Aorta (tissue), 5 donors: ENCODE data around the gene IQSEC3. TPM values are rescaled to one million over a fixed set of nuclear protein-coding genes. Genes with fewer than 3 reads are reported as not detected.
A peak's percentile ranks its signal among the peaks of the same experiment; 100 is the strongest.
"Not testable (repeated sequence)": the region's sequence is repeated elsewhere in the genome, so short reads cannot be mapped to it uniquely, and the experiment has no call there.

Experiments
- ATAC-seq: fragments of 200-7000 bp; cut with Tn5 transposase; one replicate; pipeline ENCODE4 v1.9.1; 2022; ENCODE audit warnings: moderate library complexity; ENCODE audit not compliant: low FRiP score
- DNase-seq, 2 donors: peaks; one replicate each; pipeline ENCODE4 v3.0.0-alpha.2; 2020
- H3K27ac ChIP-seq, 2 donors: one replicate each; pipeline ENCODE4 v1.5.1; 2013; ENCODE audit warnings: low read length in 2 of 2, mild to moderate bottlenecking in 2 of 2, moderate library complexity in 2 of 2, control low read depth in 1 of 2, inconsistent platforms in 1 of 2, low read depth in 1 of 2
- H3K27me3 ChIP-seq, 2 donors: one replicate each; pipeline ENCODE4 v1.6.1; 2013; ENCODE audit warnings: control low read depth in 1 of 2, low read length in 1 of 2, mild to moderate bottlenecking in 1 of 2, moderate library complexity in 1 of 2; ENCODE audit not compliant: insufficient read depth in 2 of 2, control insufficient read depth in 1 of 2
- H3K36me3 ChIP-seq, 2 donors: one replicate each; pipeline ENCODE4 v1.6.1; 2013; ENCODE audit warnings: control low read depth in 1 of 2, low read length in 1 of 2, mild to moderate bottlenecking in 1 of 2; ENCODE audit not compliant: insufficient read depth in 2 of 2, control insufficient read depth in 1 of 2
- H3K4me1 ChIP-seq, 2 donors: one replicate each; pipeline ENCODE4 v1.6.1; 2013; ENCODE audit warnings: low read length in 2 of 2, control low read depth in 1 of 2, mild to moderate bottlenecking in 1 of 2, moderate library complexity in 1 of 2; ENCODE audit not compliant: insufficient read depth in 2 of 2, control insufficient read depth in 1 of 2
- H3K4me3 ChIP-seq, 2 donors: one replicate each; pipeline ENCODE4 v1.5.1; 2013; ENCODE audit warnings: low read length in 2 of 2, control low read depth in 1 of 2, mild to moderate bottlenecking in 1 of 2
- H3K9me3 ChIP-seq: one replicate; pipeline ENCODE4 v1.6.1; 2013; ENCODE audit warnings: mild to moderate bottlenecking, low read length; ENCODE audit not compliant: control insufficient read depth
- WGBS, 2 donors: extraction: QIAGEN DNeasy Blood & Tissue Kit; methylation state at CpG; one replicate each; pipeline ENCODE4 v1.1.7; 2013; 5-methylcytosine and 5-hydroxymethylcytosine counted together
- intact Hi-C, 2 donors: fragments of 100-400 bp; cut with DNase I; formaldehyde crosslinking; loops; one replicate each; pipeline versions ENCODE4 v1.14.2 to v1.15.0; 2022
- polyA plus RNA-seq, 2 donors: library from polyadenylated mRNA; stranded (reverse); fragments of 200-250 nt; gene quantifications; one replicate each; pipeline ENCODE4 v1.2.3, GENCODE V29; 2013
- total RNA-seq, 2 donors: library from RNA; stranded (reverse); fragmentation: NEBNext Ultra II Directional; extraction: Animal tissue kit (Norgen Biotek cat#: 25700); gene quantifications; one replicate each; pipeline ENCODE4 v1.2.1, GENCODE V29; 2021
- donor health status: healthy with polysubstance abuse.
- donor health status: Bipolar disorder and iron deficiency.
- donor health status: DM: no; HTN: no; CAD: no.
- donor health status: DM: no; HTN: no; CAD: no.
- donor health status: DM: yes; HTN: yes; CAD: no.

The IQSEC3 gene
- total and polyA plus RNA-seq, 4 donors = 0.15 to 6.4 (median 3.0) TPM; not detected in 1

GRCh38 chr12:22530-23201 lies 43.9 kb upstream of the IQSEC3 start:
- no peak overlapping the region for H3K27ac ChIP-seq
- DNase-seq = no peak
- intact Hi-C loops = no loop called here
- peak; percentile 41 for ATAC-seq
- H3K27me3 ChIP-seq = no peaks in the 10 kb centered on the region
- H3K9me3 ChIP-seq = no peaks in the 10 kb centered on the region
- H3K4me3 ChIP-seq = no peak overlapping the region
- 77 to 84% methylated on average over 12 of the region's 12 CpGs for WGBS, 2 donors
- no peaks in the 10 kb centered on the region for H3K4me1 ChIP-seq
- H3K36me3 ChIP-seq = peaks cover 0 to 8% of the 10 kb centered on the region in 2 donors

- WGBS, 2 donors = no CpG with 5 or more reads among the region's 5 CpGs
- H3K9me3 ChIP-seq, H3K36me3 ChIP-seq, H3K27me3 ChIP-seq, H3K4me3 ChIP-seq, ATAC-seq, DNase-seq, H3K4me1 ChIP-seq, intact Hi-C loops, H3K27ac ChIP-seq: not testable (repeated sequence)
Measured at GRCh38 chr12:27904-28303, 38.7 kb upstream of the IQSEC3 start.

GRCh38 chr12:38775-39174 lies 27.8 kb upstream of the IQSEC3 start:
- H3K9me3 ChIP-seq, H3K4me3 ChIP-seq, H3K36me3 ChIP-seq, H3K4me1 ChIP-seq, intact Hi-C loops, H3K27ac ChIP-seq, H3K27me3 ChIP-seq, ATAC-seq, DNase-seq: not testable (repeated sequence)
- 64 to 67% methylated on average over 6 to 9 of the region's 9 CpGs for WGBS, 2 donors

- H3K4me3 ChIP-seq, H3K9me3 ChIP-seq, H3K4me1 ChIP-seq, DNase-seq, H3K36me3 ChIP-seq, ATAC-seq, intact Hi-C loops, H3K27me3 ChIP-seq, H3K27ac ChIP-seq: not testable (repeated sequence)
- WGBS, 2 donors = 71 to 78% methylated on average over 5 to 6 of the region's 6 CpGs
Measured at GRCh38 chr12:39555-40265, 26.9 kb upstream of the IQSEC3 start.

- H3K9me3 ChIP-seq, intact Hi-C loops, H3K36me3 ChIP-seq, ATAC-seq, H3K4me3 ChIP-seq, H3K27ac ChIP-seq, DNase-seq, H3K4me1 ChIP-seq, H3K27me3 ChIP-seq: not testable (repeated sequence)
- 73 to 86% methylated on average over 4 to 8 of the region's 8 CpGs for WGBS, 2 donors
Measured at GRCh38 chr12:44352-44751, 22.2 kb upstream of the IQSEC3 start.

GRCh38 chr12:45235-45990 lies 21.2 kb upstream of the IQSEC3 start:
- 86 to 88% methylated on average over 5 to 6 of the region's 6 CpGs for WGBS, 2 donors
- H3K4me1 ChIP-seq, H3K27ac ChIP-seq, intact Hi-C loops, H3K4me3 ChIP-seq, H3K36me3 ChIP-seq, H3K9me3 ChIP-seq, DNase-seq, H3K27me3 ChIP-seq: not testable (repeated sequence)
- peak; percentile 69 for ATAC-seq

GRCh38 chr12:45991-46358 lies 20.6 kb upstream of the IQSEC3 start:
- H3K4me3 ChIP-seq, H3K27me3 ChIP-seq, H3K27ac ChIP-seq, DNase-seq, H3K9me3 ChIP-seq, H3K36me3 ChIP-seq, intact Hi-C loops, H3K4me1 ChIP-seq: not testable (repeated sequence)
- WGBS, 2 donors = 74 to 75% methylated on average over 4 to 5 of the region's 5 CpGs
- ATAC-seq = peak; percentile 74

- H3K27me3 ChIP-seq, H3K27ac ChIP-seq, H3K36me3 ChIP-seq, DNase-seq, ATAC-seq, intact Hi-C loops, H3K4me1 ChIP-seq, H3K9me3 ChIP-seq, H3K4me3 ChIP-seq: not testable (repeated sequence)
- WGBS, 2 donors = 63 to 69% methylated on average over 5 of the region's 5 CpGs
Measured at GRCh38 chr12:46542-46941, 20.0 kb upstream of the IQSEC3 start.
